Left ventricle myocardium inferior (tissue), 1 donor: ENCODE measurements around the gene SIGLEC5. TPM values are rescaled to one million over a fixed set of nuclear protein-coding genes. Genes with fewer than 3 reads are reported as not detected.

ENCODE experiments used
- DNase-seq: peaks from one replicate; pipeline ENCODE4 v3.0.0-alpha.2; 2020
- H3K27ac ChIP-seq: fragments of 200-600 bp; replicated peaks from 2 replicates; pipeline ENCODE4 v1.8.0; 2021
- H3K27me3 ChIP-seq: fragments of 200-600 bp; 2 replicates; pipeline ENCODE4 v1.8.0; 2021; ENCODE audit warnings: low read depth
- H3K36me3 ChIP-seq: fragments of 200-600 bp; 2 replicates; pipeline ENCODE4 v1.8.0; 2021
- H3K4me1 ChIP-seq: fragments of 200-600 bp; 2 replicates; pipeline ENCODE4 v1.8.0; 2021
- H3K4me3 ChIP-seq: fragments of 200-600 bp; 2 replicates; pipeline ENCODE4 v1.8.0; 2021; ENCODE audit warnings: mild to moderate bottlenecking, moderate library complexity
- H3K9me3 ChIP-seq: fragments of 200-600 bp; replicated peaks from 2 replicates; pipeline ENCODE4 v1.8.0; 2021
- CTCF ChIP-seq: fragments of 200-600 bp; IDR thresholded peaks from 2 replicates; pipeline ENCODE4 v1.8.0; 2021; ENCODE audit warnings: antibody characterized with exemption, mild to moderate bottlenecking, borderline replicate concordance
- intact Hi-C: fragments of 100-400 bp; cut with micrococcal nuclease; formaldehyde crosslinking; loops from one replicate; pipeline ENCODE4 v1.11.0; 2022
- total RNA-seq: library from RNA; stranded (reverse); fragmentation: NEBNext Ultra II Directional; extraction: Animal tissue kit (Norgen Biotek cat#: 25700); gene quantifications from one replicate; pipeline ENCODE4 v1.2.1, GENCODE V29; 2021
- donor health status: DM: no; HTN: yes; CAD: no; lungs with severe emphysema.

SIGLEC5 gene
- total RNA-seq, 1 donor from 2014 or later, result not detected

- Histone ChIP-seq H3K27me3 (peaks cover 16% of the 10 kb centered on the region), H3K9me3 (no peaks in the 10 kb centered on the region), H3K4me1 (no peaks in the 10 kb centered on the region), H3K36me3 (no peaks in the 10 kb centered on the region), H3K4me3 (no peak overlapping the region), H3K27ac (no peak overlapping the region)
- no peak for DNase-seq
- no peak for TF ChIP-seq CTCF
- intact Hi-C loops, result no loop called here
Observed at GRCh38 chr19:51640386-51640785, 10.2 kb upstream of the SIGLEC5 start.

GRCh38 chr19:51639916-51640315 is 9.7 kb upstream of the SIGLEC5 start:
- TF ChIP-seq CTCF, result no peak
- peaks cover 16% of the 10 kb centered on the region for H3K27me3 ChIP-seq
- no peak for DNase-seq
- no peaks in the 10 kb centered on the region for H3K9me3 ChIP-seq
- H3K4me3 ChIP-seq, result no peak overlapping the region
- intact Hi-C loops, result no loop called here
- H3K27ac ChIP-seq, result no peak overlapping the region
- H3K36me3 ChIP-seq, result no peaks in the 10 kb centered on the region
- H3K4me1 ChIP-seq, result no peaks in the 10 kb centered on the region

GRCh38 chr19:51637362-51637978 is 7.3 kb upstream of the SIGLEC5 start:
- Histone ChIP-seq H3K27me3 (peaks cover 16% of the 10 kb centered on the region), H3K27ac (no peak overlapping the region), H3K36me3 (no peaks in the 10 kb centered on the region), H3K4me3 (no peak overlapping the region), H3K4me1 (no peaks in the 10 kb centered on the region), H3K9me3 (no peaks in the 10 kb centered on the region)
- peak; percentile 29 for TF ChIP-seq CTCF
- DNase-seq, result no peak
- intact Hi-C loops, result no loop called here

- no peak overlapping the region for H3K27ac ChIP-seq
- no peak for DNase-seq
- no peaks in the 10 kb centered on the region for H3K9me3 ChIP-seq
- intact Hi-C loops, result no loop called here
- TF ChIP-seq CTCF, result no peak
- H3K36me3 ChIP-seq, result no peaks in the 10 kb centered on the region
- H3K4me1 ChIP-seq, result no peaks in the 10 kb centered on the region
- H3K27me3 ChIP-seq, result peaks cover 19% of the 10 kb centered on the region
- H3K4me3 ChIP-seq, result no peak overlapping the region
Observed at GRCh38 chr19:51632126-51632525, 1.9 kb upstream of the SIGLEC5 start.

GRCh38 chr19:51628153-51628939 is 1.9 kb downstream of the SIGLEC5 start:
- no peak for DNase-seq
- Histone ChIP-seq H3K4me1 (no peaks in the 10 kb centered on the region), H3K27ac (no peak overlapping the region), H3K9me3 (no peaks in the 10 kb centered on the region), H3K4me3 (no peak overlapping the region), H3K36me3 (no peaks in the 10 kb centered on the region), H3K27me3 (peaks cover 45% of the 10 kb centered on the region)
- TF ChIP-seq CTCF, result no peak
- intact Hi-C loops, result no loop called here
